ENCODE data around the gene DNAJB6. TPM values are rescaled to one million over a fixed set of nuclear protein-coding genes. Genes with fewer than 3 reads are reported as not detected.
A peak's percentile ranks its signal among the peaks of the same experiment; 100 is the strongest.

DNAJB6 gene
- total RNA-seq, 1 experiment from 2014 or later = 288 TPM

DNA sequence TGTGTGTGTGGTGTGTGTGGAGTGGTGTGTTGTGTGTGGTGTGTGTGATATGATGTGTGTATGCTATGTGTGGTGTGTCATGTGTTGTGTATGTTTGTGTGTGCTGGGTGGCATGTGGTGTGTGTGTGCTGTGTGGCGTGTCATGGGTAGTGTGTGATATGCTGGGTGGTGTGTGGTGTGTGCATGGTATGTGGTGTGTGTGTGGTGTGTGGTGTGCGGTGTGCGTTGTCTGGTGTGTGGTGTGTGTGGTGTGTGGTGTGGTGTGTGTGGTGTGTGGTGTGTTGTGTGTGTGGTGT is 37.5 kb upstream of the DNAJB6 start (continued):
- TF ChIP-seq, protein P1, sequence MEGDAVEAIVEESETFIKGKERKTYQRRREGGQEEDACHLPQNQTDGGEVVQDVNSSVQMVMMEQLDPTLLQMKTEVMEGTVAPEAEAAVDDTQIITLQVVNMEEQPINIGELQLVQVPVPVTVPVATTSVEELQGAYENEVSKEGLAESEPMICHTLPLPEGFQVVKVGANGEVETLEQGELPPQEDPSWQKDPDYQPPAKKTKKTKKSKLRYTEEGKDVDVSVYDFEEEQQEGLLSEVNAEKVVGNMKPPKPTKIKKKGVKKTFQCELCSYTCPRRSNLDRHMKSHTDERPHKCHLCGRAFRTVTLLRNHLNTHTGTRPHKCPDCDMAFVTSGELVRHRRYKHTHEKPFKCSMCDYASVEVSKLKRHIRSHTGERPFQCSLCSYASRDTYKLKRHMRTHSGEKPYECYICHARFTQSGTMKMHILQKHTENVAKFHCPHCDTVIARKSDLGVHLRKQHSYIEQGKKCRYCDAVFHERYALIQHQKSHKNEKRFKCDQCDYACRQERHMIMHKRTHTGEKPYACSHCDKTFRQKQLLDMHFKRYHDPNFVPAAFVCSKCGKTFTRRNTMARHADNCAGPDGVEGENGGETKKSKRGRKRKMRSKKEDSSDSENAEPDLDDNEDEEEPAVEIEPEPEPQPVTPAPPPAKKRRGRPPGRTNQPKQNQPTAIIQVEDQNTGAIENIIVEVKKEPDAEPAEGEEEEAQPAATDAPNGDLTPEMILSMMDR (IDR thresholded peaks at IDR 0.05) = no peak
- no peak for TF ChIP-seq ZNF281 (CRISPR knock-in tag; IDR thresholded peaks at IDR 0.05)
- TF ChIP-seq TEAD4 (CRISPR knock-in tag; IDR thresholded peaks at IDR 0.05) = no peak
- no peak for TF ChIP-seq ZNF671 (CRISPR knock-in tag; IDR thresholded peaks at IDR 0.05)
- TF ChIP-seq, protein P2, sequence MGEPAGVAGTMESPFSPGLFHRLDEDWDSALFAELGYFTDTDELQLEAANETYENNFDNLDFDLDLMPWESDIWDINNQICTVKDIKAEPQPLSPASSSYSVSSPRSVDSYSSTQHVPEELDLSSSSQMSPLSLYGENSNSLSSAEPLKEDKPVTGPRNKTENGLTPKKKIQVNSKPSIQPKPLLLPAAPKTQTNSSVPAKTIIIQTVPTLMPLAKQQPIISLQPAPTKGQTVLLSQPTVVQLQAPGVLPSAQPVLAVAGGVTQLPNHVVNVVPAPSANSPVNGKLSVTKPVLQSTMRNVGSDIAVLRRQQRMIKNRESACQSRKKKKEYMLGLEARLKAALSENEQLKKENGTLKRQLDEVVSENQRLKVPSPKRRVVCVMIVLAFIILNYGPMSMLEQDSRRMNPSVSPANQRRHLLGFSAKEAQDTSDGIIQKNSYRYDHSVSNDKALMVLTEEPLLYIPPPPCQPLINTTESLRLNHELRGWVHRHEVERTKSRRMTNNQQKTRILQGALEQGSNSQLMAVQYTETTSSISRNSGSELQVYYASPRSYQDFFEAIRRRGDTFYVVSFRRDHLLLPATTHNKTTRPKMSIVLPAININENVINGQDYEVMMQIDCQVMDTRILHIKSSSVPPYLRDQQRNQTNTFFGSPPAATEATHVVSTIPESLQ (CRISPR knock-in tag; IDR thresholded peaks at IDR 0.05) = no peak
- TF ChIP-seq ELF4 (CRISPR knock-in tag; IDR thresholded peaks at IDR 0.05; ENCODE audit: low read depth) = no peak
- TF ChIP-seq CDX4 (CRISPR knock-in tag; IDR thresholded peaks at IDR 0.05; ENCODE audit: borderline replicate concordance) = no peak
- no peak for TF ChIP-seq NFE2L1 (CRISPR knock-in tag; IDR thresholded peaks at IDR 0.05)
- TF ChIP-seq AR (CRISPR knock-in tag; IDR thresholded peaks at IDR 0.05) = no peak
- no peak for TF ChIP-seq ZNF423 (CRISPR knock-in tag; IDR thresholded peaks at IDR 0.05)
- no peak for TF ChIP-seq JUN (CRISPR knock-in tag; IDR thresholded peaks at IDR 0.05)

GRCh38 chr7:157299613-157300368 is 37.0 kb upstream of the DNAJB6 start:
- H3K27ac Mint-ChIP-seq = no peak overlapping the region
- ATAC-seq = peak; percentile 37
- ChIA-PET CTCF (interaction anchor here (0.6 kb wide), 1 partner anchor 54 kb away, joined by 3 read pairs; no protein-coding TSS in a partner anchor), POLR2A (no interaction called here)
- peaks cover 24% of the 10 kb centered on the region for H3K4me1 Mint-ChIP-seq
- H3K27me3 Mint-ChIP-seq (ENCODE audit: low read depth) = no peaks in the 10 kb centered on the region; the same call in 1 of the 2 replicates
- no peaks in the 10 kb centered on the region for H3K36me3 Mint-ChIP-seq
- DNase-seq (ENCODE audit: low spot score) = peak; percentile 32
- H3K9me3 Mint-ChIP-seq = no peaks in the 10 kb centered on the region
- no peak overlapping the region for H3K4me3 Mint-ChIP-seq
- 0 out of 2 replicates have a peak, but pooled peaks have one; percentile 21 for TF ChIP-seq ZNF423 (CRISPR knock-in tag; IDR thresholded peaks at IDR 0.05)
- TF ChIP-seq TEAD1 (CRISPR knock-in tag; IDR thresholded peaks at IDR 0.05) = no peak
- TF ChIP-seq ATF2 (CRISPR knock-in tag; IDR thresholded peaks at IDR 0.05; ENCODE audit: borderline replicate concordance, low read depth) = no peak
- TF ChIP-seq CREB1 (CRISPR knock-in tag; IDR thresholded peaks at IDR 0.05) = no peak
- TF ChIP-seq FOXP1 (CRISPR knock-in tag; IDR thresholded peaks at IDR 0.05; ENCODE audit: borderline replicate concordance) = 0 out of 2 replicates have a peak, but pooled peaks have one; percentile 19
- TF ChIP-seq ZMAT4 (CRISPR knock-in tag; IDR thresholded peaks at IDR 0.05) = no peak
- no peak for TF ChIP-seq AR (CRISPR knock-in tag; IDR thresholded peaks at IDR 0.05)
- no peak for TF ChIP-seq GABPB1 (CRISPR knock-in tag; IDR thresholded peaks at IDR 0.05)
- TF ChIP-seq, protein P3, sequence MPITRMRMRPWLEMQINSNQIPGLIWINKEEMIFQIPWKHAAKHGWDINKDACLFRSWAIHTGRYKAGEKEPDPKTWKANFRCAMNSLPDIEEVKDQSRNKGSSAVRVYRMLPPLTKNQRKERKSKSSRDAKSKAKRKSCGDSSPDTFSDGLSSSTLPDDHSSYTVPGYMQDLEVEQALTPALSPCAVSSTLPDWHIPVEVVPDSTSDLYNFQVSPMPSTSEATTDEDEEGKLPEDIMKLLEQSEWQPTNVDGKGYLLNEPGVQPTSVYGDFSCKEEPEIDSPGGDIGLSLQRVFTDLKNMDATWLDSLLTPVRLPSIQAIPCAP (CRISPR knock-in tag; IDR thresholded peaks at IDR 0.05) = no peak
- TF ChIP-seq RELA (CRISPR knock-in tag; IDR thresholded peaks at IDR 0.05; ENCODE audit: borderline replicate concordance) = no peak

Measured in WTC11 (cell line).